AML-193 (cell line): ENCODE results near the gene PER1.

Experiments
- DNase-seq, 2 experiments: peaks; one replicate each; lab custom pipeline; 2025; lab: John Stamatoyannopoulos, UW

The PER1 gene, protein sequence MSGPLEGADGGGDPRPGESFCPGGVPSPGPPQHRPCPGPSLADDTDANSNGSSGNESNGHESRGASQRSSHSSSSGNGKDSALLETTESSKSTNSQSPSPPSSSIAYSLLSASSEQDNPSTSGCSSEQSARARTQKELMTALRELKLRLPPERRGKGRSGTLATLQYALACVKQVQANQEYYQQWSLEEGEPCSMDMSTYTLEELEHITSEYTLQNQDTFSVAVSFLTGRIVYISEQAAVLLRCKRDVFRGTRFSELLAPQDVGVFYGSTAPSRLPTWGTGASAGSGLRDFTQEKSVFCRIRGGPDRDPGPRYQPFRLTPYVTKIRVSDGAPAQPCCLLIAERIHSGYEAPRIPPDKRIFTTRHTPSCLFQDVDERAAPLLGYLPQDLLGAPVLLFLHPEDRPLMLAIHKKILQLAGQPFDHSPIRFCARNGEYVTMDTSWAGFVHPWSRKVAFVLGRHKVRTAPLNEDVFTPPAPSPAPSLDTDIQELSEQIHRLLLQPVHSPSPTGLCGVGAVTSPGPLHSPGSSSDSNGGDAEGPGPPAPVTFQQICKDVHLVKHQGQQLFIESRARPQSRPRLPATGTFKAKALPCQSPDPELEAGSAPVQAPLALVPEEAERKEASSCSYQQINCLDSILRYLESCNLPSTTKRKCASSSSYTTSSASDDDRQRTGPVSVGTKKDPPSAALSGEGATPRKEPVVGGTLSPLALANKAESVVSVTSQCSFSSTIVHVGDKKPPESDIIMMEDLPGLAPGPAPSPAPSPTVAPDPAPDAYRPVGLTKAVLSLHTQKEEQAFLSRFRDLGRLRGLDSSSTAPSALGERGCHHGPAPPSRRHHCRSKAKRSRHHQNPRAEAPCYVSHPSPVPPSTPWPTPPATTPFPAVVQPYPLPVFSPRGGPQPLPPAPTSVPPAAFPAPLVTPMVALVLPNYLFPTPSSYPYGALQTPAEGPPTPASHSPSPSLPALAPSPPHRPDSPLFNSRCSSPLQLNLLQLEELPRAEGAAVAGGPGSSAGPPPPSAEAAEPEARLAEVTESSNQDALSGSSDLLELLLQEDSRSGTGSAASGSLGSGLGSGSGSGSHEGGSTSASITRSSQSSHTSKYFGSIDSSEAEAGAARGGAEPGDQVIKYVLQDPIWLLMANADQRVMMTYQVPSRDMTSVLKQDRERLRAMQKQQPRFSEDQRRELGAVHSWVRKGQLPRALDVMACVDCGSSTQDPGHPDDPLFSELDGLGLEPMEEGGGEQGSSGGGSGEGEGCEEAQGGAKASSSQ (N-terminal part only)

DNA sequence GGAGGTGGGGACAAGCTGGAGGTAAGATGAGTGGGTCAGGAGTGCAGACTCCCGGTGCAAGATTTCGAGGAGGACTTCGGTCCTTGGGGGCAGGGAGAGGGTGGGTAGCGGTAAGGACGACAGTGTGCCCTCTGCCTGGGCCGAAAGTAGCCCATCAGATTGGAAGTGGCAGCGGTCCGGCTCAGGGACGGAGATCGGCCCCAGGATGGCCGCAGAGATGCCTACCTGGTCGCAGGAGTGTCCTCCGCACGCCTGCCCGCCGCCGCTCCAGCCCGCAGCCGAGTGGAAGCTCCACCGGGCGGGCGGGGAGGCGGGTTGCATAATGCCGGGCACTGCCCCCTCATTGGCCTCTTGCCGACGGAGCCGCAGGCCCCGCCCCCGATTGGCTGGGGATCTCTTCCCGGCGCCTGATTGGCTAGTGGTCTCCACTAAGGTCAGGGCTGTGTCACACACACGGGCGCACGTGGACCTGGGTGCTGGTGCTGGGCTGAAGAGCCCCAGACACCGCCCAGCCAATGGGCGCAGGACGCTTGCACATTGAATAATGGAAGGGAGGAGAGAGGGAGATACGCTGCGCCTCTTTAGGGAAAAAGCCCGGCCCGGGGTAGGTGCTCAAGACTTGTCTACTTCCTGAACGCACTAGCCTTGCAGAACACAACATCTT lies at the start of gene PER1:
TSS of gene PER1 (minus strand) at position 293 of the 664 bp plus-strand sequence. CDS start 1,698 bp downstream, outside the sequence.
- peak; percentile 34 to 45 for DNase-seq

DNA sequence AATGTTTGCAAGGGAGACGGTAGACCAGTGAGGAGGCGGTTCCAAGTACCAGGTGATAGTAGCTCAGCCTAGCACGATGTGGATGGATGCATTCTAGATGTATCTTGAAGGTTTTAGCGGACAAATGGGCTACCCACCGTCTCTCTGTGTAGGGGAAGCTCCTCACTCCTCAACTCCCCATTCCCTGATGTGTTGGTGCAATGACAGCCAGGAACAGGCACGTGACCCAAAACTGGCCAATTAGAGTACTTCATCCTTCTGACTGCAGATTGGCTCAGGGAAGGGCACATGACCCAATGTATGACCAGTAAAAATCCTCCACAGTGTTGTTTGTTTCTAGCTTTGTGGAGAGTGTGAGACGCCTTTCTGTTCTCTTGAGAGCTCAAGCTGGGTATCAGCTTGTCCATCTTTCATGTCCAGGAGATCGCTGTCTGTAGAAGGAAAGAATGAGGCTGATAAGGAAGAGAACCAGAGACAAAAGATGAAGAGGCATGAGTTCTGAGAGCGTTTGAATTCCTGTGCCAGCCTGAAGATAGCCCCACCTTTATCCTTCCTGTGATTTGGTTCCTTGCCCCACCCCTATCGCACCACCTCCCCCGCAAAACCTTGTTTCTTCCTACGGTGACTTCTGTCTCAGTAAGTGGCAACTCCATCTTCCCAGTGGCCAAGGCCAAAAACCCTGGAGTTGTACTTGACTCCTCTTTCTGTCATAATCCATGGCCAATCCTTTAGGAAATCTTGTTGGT lies 40.0 kb upstream of the PER1 start:
- no peak for DNase-seq

- DNase-seq = no peak
These were observed 38.3 kb upstream of the PER1 start for GRCh38 chr17:8190506-8190905.

DNA sequence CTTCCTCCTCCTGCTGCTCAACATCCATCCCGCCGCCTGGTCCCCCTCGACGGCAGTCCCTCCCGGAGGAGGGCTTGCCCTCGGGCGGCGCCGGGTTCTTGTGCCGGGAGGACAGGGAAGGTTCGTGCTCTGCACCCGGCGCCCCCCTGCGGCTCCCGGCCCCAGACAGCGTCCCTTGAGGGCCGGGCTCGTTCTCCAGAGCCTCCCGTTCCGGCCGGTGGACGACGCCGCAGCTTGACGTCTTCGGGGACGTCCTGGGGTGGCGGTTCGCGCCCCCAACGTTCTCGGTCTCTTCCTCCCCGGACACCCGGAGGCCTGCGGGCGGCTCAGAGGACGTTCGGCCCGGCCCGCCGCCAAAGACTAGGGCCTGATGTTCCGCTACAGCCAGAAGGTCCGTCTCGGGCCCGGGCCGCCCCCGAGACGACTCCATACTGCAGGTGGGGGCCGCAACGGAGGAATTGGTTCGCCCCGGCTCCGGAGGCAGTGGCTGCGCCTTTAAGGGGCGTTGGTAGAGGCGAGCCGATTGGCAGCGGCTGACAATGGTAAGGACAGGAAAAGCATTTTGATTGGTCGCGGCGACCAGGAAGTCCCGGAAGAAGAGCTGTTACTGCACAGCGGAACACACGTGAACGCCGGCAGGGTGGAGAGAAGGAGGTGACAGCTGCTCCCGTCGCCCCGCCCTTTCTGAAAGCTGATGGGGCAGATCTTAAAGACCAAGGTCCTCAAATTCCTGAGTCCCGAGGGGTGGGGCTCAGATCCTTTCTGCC lies 37.7 kb upstream of the PER1 start, which contains the start of gene BORCS6:
TSS of gene BORCS6 (minus strand) at position 470 of the 767 bp plus-strand sequence. CDS start at position 430, 40 bp downstream.
- peak; percentile 83 to 86 for DNase-seq

DNA sequence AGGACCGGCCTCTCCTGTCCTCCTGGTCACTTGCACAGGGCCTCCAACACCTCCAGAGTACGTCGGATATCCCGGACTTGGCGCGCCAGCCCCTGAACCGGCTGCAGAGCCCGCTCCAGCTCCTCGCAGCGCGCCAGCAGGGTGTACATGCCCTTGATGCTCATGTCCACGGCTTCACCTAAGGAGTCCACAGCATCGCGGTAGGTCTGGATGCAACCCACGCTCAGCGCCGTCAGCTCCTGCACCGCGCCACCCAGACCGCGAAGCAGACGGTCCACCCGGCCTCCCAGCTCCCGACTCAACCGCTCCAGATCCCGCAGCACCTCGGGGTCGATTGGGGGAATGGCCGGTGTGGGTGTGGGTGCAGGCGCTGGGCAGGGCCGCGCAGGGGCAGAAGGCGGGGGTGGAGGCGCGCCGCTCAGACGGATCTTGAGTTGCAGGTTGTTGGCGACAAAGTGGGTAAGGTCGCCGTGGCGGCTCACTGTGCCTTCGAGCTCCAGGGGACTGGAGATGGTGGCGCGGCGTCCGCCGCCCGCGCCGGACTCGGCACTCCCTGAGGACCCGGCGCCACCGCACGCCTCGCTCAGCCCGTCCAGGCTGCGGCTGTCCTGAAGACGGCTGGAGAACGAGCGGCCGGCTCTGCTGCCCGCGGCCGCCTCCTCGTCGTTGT lies 37.0 kb upstream of the PER1 start:
- no peak for DNase-seq

- no peak for DNase-seq
These were observed 36.1 kb upstream of the PER1 start for GRCh38 chr17:8188263-8188839.

- peak; percentile 77 to 83 for DNase-seq
These were observed 35.5 kb upstream of the PER1 start for GRCh38 chr17:8187517-8188262.

GRCh38 chr17:8186787-8187516 lies 34.7 kb upstream of the PER1 start:
- DNase-seq = peak; percentile 62 to 74

DNA sequence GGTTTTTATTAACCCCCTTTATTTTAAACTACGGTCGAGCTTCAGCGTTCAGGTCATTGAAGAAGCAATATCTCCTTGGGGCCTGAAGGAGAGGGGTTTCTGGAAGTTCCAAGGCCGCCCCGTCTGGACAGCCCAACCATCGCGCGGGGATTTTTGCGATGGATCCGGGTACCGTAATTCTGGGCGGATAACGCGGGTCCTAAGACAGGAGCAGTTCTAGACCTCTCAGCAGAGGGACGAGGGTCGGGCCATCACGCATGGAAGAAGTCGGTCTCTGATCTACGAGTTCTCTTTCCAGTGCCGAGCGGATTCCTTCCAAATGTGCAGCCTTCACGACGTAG lies 34.2 kb upstream of the PER1 start:
- no peak for DNase-seq

DNA sequence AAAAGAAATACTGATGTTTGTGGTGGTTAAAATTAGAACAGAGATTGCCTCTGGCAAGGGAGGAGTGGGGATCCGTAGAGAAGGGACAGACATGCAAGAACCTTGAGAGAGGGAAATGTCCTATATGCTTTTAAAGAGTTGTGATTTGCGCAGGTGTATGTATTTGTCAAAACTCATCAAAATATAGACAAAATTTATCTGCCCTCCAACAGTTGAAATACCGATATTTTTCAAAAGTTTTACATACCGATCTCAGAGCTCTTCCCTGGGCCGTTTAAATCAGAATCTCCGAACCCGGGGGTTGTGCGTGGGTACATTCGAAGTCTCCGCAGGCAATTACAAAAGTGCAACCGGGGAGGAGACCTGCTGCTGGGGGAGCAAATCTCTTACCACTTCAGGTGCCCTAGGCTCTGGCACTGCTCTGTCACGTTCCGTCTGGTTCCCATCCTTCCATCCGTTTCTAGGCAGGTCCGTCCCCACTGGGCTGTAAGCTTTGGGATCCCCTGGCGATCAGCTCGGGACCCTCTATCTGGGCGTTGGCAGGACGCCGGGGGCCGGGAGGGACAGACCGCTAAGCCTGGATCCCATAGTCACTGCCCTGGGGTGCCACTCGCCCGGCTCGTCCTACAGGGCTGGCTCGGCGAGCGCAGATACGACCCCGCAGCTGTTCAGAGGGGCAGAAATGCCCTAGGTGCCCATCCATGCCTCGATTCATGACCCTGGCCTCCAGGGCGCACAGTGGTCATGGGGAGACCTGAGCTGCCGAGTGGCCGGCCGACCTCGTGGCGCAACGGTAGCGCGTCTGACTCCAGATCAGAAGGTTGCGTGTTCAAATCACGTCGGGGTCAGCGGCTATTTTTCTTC lies 33.6 kb upstream of the PER1 start:
- no peak for DNase-seq

DNA sequence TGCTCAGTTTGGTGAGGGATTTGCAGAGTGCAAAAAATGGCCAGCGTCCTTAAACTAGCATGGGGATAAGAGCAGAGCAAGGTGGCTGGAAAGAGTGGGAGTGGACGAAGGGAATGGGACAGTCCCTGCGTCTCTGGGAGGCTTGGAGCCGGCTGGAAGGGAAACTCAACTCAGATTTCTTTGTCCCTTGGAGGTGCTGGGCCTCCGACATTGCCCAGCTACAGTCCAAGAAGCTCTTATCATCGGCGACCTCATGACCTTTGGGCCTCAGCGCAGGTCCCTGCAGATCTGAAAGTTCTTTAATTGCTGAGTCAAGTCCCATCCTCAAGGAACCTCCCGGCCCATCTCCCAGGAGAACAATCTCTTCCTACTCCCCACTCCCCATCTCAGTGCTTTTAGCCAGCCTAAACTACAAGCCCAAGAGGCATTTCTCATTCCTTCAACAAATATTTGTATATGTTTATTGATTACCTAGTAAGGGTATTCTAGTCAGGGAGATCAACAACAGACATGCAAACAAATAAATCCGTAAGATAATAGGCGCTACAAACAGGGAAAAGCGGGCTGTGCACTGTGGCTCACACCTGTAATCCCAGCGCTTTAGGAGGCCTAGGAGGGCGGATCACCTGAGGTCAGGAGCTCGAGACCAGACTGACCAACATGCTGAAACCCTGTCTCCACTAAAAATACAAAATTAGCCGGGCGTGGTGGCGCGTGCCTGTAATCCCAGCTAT lies 25.0 kb upstream of the PER1 start:
- no peak for DNase-seq

GRCh38 chr17:8176197-8176940 lies 24.2 kb upstream of the PER1 start, which contains the start of gene TMEM107:
TMEM107 (minus strand) TSS chr17:8176380; CDS start chr17:8176286, 94 bp downstream.
- DNase-seq = peak; percentile 44 to 59

- no peak for DNase-seq
These were observed 23.6 kb upstream of the PER1 start for GRCh38 chr17:8175795-8176196.

- DNase-seq = no peak
These were observed 21.7 kb upstream of the PER1 start for GRCh38 chr17:8173871-8174322.
